ENCODE data around the gene FERMT3.
"Not testable (repeated sequence)": the region's sequence is repeated elsewhere in the genome, so short reads cannot be mapped to it uniquely, and the experiment has no call there.

FERMT3 gene

DNA sequence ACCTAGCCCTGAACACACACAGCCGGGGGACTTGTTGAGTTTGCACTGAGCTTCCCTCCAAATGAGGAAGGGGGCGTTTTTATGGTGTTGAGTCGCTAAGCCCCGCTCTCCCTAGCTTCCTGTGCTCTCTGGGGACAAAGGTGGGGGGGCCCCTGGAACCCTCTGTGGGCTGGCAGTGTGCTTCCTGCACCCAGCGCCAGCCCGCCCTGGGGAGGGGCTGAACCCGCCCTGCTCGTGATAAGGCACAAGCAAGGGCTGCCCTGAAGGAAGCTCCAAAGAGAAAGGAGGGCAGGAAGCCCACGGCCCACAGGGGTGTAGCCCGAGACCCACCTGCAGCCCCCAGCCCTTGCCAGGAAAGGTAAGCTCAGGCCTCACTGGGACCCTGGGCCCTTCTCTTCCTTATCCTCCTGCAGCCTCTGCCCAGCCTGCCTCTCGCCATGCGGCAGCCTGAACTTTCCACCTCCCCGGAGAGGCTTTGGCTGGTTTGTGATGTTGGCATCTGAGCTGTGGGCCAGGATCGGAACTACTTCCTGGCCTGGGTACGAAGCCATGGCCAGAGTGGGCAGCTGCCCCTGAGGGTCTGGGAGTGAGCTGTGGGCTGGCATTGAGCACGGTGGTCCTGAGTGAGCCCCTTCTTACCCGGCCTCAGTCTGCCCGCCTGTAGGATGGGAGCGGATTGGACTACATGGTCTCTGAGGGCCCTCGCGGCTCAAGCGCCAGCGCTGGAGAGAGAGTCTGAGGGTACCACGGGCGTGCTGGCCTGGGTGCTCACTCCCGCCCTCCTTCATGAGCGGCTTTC is at the start of gene FERMT3:
FERMT3 (plus strand) TSS at position 265 of the 799 bp plus-strand sequence. CDS start 644 bp downstream, outside the sequence.
- peak; percentile 85 for DNase-seq (ENCODE audit: low spot score)

- DNase-seq (ENCODE audit: low spot score) = no peak
Observed at GRCh38 chr11:64157631-64158394, 48.7 kb upstream of the FERMT3 start.

- DNase-seq (ENCODE audit: low spot score) = no peak
Observed at GRCh38 chr11:64161037-64161436, 45.5 kb upstream of the FERMT3 start.

GRCh38 chr11:64162769-64163168 is 43.8 kb upstream of the FERMT3 start:
- DNase-seq (ENCODE audit: low spot score) = not testable (repeated sequence)

DNA sequence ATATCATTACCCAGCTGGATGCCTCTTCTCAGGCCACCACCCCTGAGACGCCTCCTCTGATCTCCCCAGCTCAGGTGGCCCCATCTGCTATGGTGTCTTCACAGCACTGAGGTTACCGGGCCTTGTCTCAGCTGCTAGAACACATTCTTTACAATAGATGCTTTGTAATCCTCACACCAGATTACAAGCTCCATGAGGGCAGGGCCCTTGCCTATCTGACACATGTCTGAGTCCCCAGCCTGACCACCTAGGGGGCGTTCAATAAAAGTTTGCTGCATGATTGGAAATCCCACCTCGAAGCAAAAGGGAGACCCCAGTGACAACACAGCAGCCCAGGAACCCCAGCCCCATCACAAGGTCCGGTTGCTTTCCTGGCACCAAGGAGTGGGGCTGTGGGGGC is 42.6 kb upstream of the FERMT3 start:
- no peak for DNase-seq (ENCODE audit: low spot score)

DNA sequence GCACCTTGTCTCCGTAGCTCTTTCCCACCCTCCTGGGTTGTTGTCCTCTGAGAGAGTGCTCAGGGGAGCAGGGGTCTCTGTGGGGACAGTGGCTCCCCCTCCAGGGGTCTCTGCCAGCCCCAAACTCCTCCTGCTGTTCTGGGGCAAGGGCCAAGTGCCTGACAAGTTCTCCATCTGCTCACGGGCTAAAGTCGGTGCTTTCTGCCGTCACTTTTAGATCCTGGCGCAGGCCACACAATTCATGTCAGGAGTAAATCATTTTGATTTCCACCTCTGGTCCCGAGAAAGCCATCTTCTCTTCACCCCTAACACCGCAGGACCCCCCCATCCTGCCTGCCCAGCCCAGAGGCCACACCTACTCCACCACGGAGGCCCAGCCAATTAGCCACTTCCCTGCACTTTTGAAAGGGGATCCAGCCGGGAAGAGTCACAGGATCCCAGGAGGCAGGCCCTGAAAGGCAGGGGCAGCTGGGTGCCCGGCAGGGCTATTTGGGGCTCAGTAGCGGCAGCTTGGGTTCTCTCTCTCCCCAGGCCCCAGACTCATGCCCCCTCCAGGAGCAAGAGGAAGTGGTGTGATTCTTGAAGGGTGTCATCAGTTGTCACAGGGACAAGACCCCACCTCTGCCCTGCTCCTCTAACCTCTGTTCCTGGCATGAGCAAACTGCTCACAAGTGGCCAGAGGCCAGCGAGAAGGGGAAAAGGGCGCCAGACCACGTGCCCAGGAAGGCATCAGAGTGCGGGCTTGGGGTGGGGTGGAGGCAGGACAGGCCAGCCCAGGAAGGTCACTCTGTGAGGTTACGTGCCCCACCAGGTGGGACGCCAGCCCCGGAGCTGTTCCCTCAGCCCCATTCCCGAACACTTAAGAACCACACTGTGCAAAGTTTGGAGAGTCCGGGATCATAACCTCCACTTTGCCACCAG is 41.9 kb upstream of the FERMT3 start:
- no peak for DNase-seq (ENCODE audit: low spot score)

DNA sequence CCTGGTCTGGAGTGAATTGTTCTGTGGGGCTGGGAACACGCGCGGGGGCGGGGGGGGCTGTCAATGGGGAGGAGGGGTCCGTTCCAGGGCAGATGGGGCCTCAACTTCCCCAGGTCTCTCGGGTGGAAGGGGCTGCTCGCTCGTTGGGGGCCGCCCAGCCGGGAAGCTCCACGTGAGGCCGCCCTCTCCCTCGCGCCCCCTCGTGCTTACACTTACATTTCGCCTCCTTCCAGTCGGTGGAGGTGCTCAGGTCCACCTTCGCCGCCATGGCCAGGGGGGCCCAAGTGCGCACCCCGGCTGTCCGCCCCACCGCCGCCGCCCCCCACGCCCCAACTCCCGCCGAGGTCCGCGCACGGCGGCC is 41.1 kb upstream of the FERMT3 start:
- peak; percentile 17 for DNase-seq (ENCODE audit: low spot score)

- peak; percentile 84 for DNase-seq (ENCODE audit: low spot score)
Observed at GRCh38 chr11:64165842-64166635, 40.5 kb upstream of the FERMT3 start, which contains the start of gene MACROD1. Gene MACROD1 (minus strand): TSS chr11:64166113. CDS start chr11:64165994, 119 bp downstream.

- no peak for DNase-seq (ENCODE audit: low spot score)
Observed at GRCh38 chr11:64170419-64170818, 36.1 kb upstream of the FERMT3 start.

DNA sequence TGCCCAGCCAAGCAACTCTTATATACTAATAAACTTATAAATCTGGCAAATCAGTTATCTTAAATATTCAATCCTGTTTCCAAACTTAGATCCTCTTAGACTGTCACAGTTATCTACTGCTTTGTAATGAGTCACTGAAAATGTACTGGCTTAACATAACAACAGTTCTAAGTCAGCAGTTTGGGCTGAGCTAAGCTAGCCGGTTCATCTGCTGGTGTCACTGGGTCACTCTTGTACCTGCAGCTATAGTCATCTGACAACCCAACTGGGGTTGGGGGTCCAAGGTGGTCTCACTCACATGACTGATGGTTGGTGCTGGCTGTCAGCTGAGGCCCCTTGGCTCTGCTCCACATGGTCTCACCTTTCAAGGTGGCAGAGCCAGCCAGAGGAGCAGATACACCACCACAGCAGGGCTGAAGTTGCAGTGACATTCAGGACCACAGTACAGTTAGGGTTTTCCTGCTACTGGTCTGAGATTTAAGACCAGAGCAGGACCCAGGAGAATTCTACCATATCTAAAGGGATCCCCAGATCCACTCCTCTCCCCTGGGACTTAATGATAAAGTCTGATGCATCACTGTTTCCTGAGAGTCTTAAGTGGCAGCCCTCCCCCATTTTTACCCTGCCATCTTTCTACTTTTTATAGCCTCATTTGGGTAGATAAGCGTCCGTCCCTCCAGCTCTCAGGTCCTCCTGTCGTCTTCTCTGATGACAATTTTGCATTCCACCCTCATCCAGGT is 32.7 kb upstream of the FERMT3 start:
- no peak for DNase-seq (ENCODE audit: low spot score)

GRCh38 chr11:64176751-64177150 is 29.8 kb upstream of the FERMT3 start:
- DNase-seq (ENCODE audit: low spot score) = no peak

- peak; percentile 35 for DNase-seq (ENCODE audit: low spot score)
Observed at GRCh38 chr11:64178203-64178602, 28.3 kb upstream of the FERMT3 start.

GRCh38 chr11:64178951-64179639 is 27.4 kb upstream of the FERMT3 start:
- no peak for DNase-seq (ENCODE audit: low spot score)

DNA sequence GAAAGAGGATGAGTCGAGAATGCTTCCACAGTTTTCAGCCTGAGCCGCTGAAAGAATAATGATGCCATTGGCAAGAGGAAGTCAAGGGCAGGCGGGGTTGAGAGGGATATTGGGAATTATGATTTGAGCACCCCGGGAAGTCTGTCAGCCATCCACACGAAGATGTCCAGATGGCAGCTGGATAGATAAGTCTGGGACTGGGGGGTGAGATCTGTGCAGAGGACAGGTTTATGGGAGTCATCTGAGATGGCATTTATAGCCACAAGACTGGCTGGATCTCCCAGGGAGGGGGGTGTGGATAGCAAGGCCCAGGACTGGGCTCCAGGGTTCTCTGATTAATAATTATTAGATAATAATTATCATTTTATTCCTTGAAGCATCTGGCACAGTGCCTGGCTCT is 25.6 kb upstream of the FERMT3 start:
- no peak for DNase-seq (ENCODE audit: low spot score)

- peak; percentile 49 for DNase-seq (ENCODE audit: low spot score)
Observed at GRCh38 chr11:64181506-64182411, 24.8 kb upstream of the FERMT3 start.

DNA sequence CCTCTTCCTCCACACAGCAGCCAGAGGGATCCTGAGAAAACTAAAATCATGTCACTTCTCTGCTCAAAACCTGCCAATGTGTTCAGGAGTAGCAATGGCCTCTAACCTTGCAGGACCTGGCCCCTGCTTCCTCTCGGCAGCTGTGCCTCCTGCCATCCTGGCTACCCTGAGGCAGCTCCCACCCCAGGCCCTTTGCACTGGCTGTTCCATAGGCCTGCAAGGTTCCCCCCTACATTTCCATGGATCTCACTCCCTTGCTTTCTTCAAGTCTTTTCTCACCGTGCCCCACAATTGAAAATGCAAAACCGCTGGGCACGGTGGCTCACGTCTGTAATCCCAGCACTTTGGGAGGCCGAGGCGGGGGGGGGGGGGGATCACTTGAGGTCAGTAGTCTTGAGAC is 22.6 kb upstream of the FERMT3 start:
- DNase-seq (ENCODE audit: low spot score) = no peak

GRCh38 chr11:64185175-64185692 is 21.3 kb upstream of the FERMT3 start:
- DNase-seq (ENCODE audit: low spot score) = no peak

DNA sequence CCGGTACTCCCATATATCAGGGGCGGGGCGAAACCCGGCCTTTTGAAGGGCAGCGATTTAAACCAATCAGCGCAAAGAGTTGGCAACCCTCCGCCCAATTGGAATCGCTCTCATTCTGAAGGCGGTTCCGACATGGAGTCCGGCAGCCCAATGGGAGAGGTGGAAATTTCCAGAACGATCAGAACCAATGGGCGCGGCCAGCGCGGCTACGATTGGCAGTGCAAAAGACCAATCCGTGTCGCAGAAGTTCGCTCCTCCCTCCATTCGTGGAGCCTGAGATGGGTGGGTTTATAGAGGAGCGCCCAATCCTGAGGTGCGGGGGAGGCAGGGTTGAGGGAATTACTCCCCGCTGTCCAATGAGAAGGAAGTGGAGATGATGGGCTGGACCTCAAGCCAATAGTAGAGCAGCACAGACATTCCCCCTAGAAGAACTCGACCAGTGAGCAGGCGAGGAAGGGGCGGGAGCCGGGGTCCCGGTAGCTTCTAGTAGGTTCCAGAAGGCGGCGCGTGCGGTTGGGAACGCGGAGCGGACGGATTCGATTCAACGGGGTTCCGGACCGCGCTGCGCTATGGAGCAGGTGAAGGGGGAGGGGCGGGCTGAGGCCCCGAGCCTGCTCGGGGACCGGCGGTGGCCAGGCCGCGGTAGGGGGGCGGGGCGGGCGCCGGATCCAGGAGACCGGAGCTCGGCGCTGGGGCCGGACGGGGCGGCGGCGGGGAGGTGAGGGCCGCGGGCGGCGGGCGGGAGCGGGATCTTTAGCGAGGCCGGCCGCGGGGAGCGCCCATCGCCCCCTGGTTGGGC is 20.6 kb upstream of the FERMT3 start, which contains the start of gene STIP1:
STIP1 (plus strand) TSS at position 479 of the 799 bp plus-strand sequence; CDS start at position 570, 91 bp downstream.
- peak; percentile 100 for DNase-seq (ENCODE audit: low spot score)
